Measurements from ENCODE around the gene RGPD5.
"Not testable (repeated sequence)": the region's sequence is repeated elsewhere in the genome, so short reads cannot be mapped to it uniquely, and the experiment has no call there.

Gene RGPD5

DNA sequence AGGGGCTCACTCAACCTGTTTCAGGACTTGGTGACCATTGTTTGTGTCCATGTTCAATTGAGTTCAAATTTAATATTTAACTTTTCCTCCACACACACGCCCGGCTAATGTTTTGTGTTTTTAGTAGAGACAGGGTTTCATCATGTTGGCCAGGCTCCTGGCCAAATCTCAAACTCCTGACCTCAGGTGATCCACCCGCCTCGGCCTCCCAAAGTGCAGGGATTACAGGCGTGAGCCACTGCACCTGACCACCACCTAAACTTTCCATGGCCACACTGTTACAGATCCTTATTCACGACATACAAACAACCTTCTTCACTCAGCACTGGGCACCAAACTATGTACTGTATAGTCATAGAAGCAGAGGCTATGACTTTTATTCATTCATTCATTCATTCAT lies 100.0 kb downstream of the RGPD5 start:
- DNase-seq, result not testable (repeated sequence)

- DNase-seq, result not testable (repeated sequence)
These were observed 101.2 kb downstream of the RGPD5 start for GRCh38 chr2:109895090-109895869.

DNA sequence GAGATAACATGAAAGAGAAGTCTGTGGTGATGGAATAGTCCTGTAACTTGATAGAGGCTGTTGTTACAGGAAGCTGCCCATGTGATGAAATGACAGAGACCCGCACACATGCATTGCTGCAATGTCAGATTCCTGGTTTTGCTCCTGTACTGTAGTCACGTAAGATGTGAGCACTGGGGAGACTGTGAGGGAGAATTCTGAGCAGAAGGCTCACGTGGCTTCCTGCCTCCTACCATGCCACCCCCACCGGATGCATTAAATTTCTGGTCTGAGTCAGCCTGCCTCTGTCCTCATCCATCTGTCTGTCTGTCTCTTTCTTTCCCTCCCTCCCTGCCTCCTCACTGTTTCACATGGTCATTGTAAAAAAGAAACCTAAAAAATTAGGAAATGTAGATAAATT lies 102.1 kb downstream of the RGPD5 start:
- not testable (repeated sequence) for DNase-seq

DNA sequence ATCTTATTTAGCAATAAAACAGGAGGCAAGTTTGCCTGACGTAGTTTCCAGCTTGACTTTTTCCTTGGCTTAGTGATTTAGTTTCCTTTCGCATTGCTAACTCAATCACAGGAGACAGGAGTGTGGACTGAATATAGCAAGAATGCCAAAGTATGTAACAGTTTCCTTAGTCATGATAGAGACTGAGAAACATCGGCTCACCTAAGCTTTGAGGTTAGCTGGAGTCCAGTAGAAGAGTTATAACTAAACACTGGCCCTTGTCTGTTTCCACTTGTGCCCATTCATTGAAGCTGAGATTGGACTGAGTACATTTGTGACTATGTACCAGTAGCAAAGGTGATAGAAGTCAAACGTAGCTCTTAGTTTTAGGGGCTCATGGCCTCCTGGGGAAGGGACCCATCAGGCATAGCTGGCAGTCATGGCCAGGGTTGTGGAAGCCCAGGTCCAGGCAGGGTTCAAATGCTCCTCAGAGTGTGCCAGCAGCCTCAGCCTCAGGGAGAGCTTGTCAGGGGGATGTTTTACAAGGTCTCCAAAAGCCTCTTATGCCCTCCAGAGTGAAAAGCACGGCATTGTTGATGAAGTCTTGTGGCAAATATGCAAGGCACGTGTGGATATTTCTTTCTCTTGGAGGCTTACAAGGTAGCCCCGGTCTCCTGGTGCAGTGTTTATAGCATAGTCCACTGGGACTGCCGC lies 103.8 kb downstream of the RGPD5 start:
- DNase-seq, result not testable (repeated sequence)

DNA sequence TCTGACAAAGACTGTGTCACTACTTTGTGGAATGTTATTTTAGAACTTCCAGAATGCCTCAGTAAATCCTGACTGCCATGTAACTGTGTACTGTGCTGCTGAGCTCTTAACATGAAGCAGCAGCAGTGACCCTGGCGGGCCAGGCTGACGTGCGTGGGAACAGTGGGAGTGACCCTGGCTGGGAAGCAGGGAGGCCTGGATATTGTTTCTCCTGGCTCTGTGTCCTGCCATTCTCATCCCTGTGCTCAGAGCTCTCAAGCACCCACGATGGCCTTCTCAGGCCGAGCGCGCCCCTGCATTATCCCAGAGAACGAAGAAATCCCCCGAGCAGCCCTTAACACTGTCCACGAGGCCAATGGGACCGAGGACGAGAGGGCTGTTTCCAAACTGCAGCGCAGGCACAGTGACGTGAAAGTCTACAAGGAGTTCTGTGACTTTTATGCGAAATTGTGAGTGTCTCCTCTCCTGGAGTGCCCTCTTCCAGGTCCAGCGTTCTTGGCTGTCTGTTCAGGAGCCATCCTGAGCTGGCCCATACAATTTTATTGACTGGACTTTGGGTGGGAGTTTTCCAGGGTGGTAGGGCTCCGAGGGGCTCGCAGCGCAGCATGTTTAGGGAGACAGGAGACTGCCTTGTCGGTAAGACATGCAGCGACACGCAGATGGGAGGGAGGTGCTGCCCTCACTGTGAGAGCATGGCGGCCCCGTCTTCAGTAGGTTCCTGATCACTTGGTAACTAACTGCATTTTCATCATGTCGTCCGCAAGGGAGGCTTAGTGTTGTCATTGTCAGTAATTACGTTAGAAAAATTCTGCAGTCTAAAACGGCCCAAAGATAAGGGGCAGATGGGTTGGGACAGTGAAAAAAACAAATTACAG lies 104.6 kb downstream of the RGPD5 start, which contains the start of gene LIMS3:
Gene LIMS3 (plus strand): TSS at position 227 of the 875 bp plus-strand sequence. CDS start 41 bp downstream, at position 268.
- DNase-seq, result not testable (repeated sequence)

GRCh38 chr2:109905796-109906195 lies 111.7 kb downstream of the RGPD5 start:
- not testable (repeated sequence) for DNase-seq

Data from activated CD4-positive, alpha-beta T cell treated with anti-CD3 and anti-CD28 coated beads, Interleukin-2, Interleukin-6, amounts not matched to agents 100 ng/mL and 50 ng/mL, durations not matched to agents 16 hours and 8 hours (primary cell).